SK-N-SH (cell line): ENCODE data around the gene TMEM266. TPM values are rescaled to one million over a fixed set of nuclear protein-coding genes. Genes with fewer than 3 reads are reported as not detected.

ENCODE experiments used
- CTCF ChIA-PET: fragments of 300-600, 350-600 bp; formaldehyde crosslinking; extraction: SDS; loops from one replicate; lab custom pipeline; 2021; lab: Yijun Ruan, JAX
- POLR2A ChIA-PET: fragments of 350-600 bp; sonication (Branson Sonifier 250); formaldehyde crosslinking; extraction: SDS; loops from one replicate; lab custom pipeline; 2020; ENCODE audit warnings: antibody characterized with exemption, inconsistent platforms; lab: Yijun Ruan, JAX
- DNase-seq: peaks from one replicate; pipeline ENCODE4 v3.0.0; 2012
- H2AFZ ChIP-seq: fragments of 200-600 bp; sonication (generic); 2 replicates; pipeline ENCODE4 v1.8.1; 2016; ENCODE audit warnings: antibody characterized with exemption, mild to moderate bottlenecking, low read depth
- H3F3A ChIP-seq: fragments of 200-600 bp; sonication (generic); replicated peaks from 2 replicates; pipeline ENCODE3; 2016; ENCODE audit warnings: antibody characterized with exemption, mild to moderate bottlenecking; ENCODE audit not compliant: insufficient read depth
- H3K27ac ChIP-seq, 2 experiments: fragments of 200-500 bp in 1 of 2; fragments of 200-600 bp in 1 of 2; sonication (Bioruptor generic) in 1 of 2; sonication (generic), shearing (Covaris generic) in 1 of 2; 2 replicates each; pipeline versions ENCODE4 v1.5.1 to v1.6.1; 2014 to 2016; ENCODE audit warnings: low read depth in 2 of 2, inconsistent platforms in 1 of 2, low read length in 1 of 2, mild to moderate bottlenecking in 1 of 2, mixed read lengths in 1 of 2
- H3K27me3 ChIP-seq: fragments of 200-600 bp; sonication (generic), shearing (Covaris generic); 2 replicates; pipeline ENCODE4 v1.6.1; 2016; ENCODE audit warnings: mixed run types; ENCODE audit not compliant: insufficient read depth
- H3K36me3 ChIP-seq, 2 experiments: fragments of 200-500 bp in 1 of 2; fragments of 200-600 bp in 1 of 2; sonication (Bioruptor generic) in 1 of 2; sonication (generic) in 1 of 2; replicated peaks in 1 of 2; 2 replicates each; pipeline versions ENCODE3 to v1.5.1; 2014 to 2016; ENCODE audit warnings: low read length in 1 of 2, mild to moderate bottlenecking in 1 of 2; ENCODE audit not compliant: insufficient read depth in 2 of 2, control insufficient read depth in 1 of 2
- H3K4me1 ChIP-seq, 2 experiments: fragments of 200-500 bp in 1 of 2; fragments of 200-600 bp in 1 of 2; sonication (Bioruptor generic) in 1 of 2; sonication (generic), shearing (Covaris generic) in 1 of 2; 2 replicates each; pipeline versions ENCODE4 v1.5.1 to v1.6.1; 2014 to 2016; ENCODE audit warnings: low read depth in 1 of 2, low read length in 1 of 2, mixed run types in 1 of 2; ENCODE audit not compliant: insufficient read depth in 2 of 2, control insufficient read depth in 1 of 2
- H3K4me2 ChIP-seq: fragments of 200-600 bp; sonication (generic), shearing (Covaris generic); 2 replicates; pipeline ENCODE4 v1.6.1; 2017; ENCODE audit warnings: mixed run types
- H3K4me3 ChIP-seq, 2 experiments: fragments of 200-500 bp in 1 of 2; fragments of 200-600 bp in 1 of 2; sonication (Bioruptor generic) in 1 of 2; sonication (generic), shearing (Covaris generic) in 1 of 2; 2 replicates each; pipeline versions ENCODE4 v1.5.1 to v1.8.1; 2014 to 2016; ENCODE audit warnings: low read depth in 2 of 2, inconsistent platforms in 1 of 2, low read length in 1 of 2, mild to moderate bottlenecking in 1 of 2, mixed read lengths in 1 of 2, moderate library complexity in 1 of 2
- H3K79me2 ChIP-seq: fragments of 200-600 bp; sonication (generic); 2 replicates; pipeline ENCODE4 v1.8.1; 2017; ENCODE audit warnings: mild to moderate bottlenecking; ENCODE audit not compliant: insufficient read depth
- H3K9ac ChIP-seq: fragments of 200-600 bp; sonication (generic); 2 replicates; pipeline ENCODE4 v1.6.1; 2017; ENCODE audit warnings: mixed run types
- H3K9me2 ChIP-seq: fragments of 200-600 bp; sonication (generic); 2 replicates; pipeline ENCODE4 v1.6.1; 2017; ENCODE audit warnings: mixed run types
- H3K9me3 ChIP-seq: fragments of 200-600 bp; sonication (generic); 2 replicates; pipeline ENCODE4 v1.6.1; 2017; ENCODE audit warnings: mixed run types, mild to moderate bottlenecking, moderate library complexity
- H4K20me1 ChIP-seq: fragments of 200-600 bp; sonication (generic); 2 replicates; pipeline ENCODE4 v1.6.1; 2017; ENCODE audit warnings: mild to moderate bottlenecking, mixed run types; ENCODE audit not compliant: insufficient read depth
- EZH2phosphoT487 ChIP-seq: fragments of 200-600 bp; sonication (generic); IDR thresholded peaks from 2 replicates; pipeline ENCODE4 v1.6.1; 2017; ENCODE audit warnings: low read depth, mixed run types, mild to moderate bottlenecking, antibody characterized with exemption, moderate library complexity, borderline replicate concordance
- FOXM1 ChIP-seq: IDR thresholded peaks from 2 replicates; pipeline ENCODE4 v1.4.0; 2012; ENCODE audit warnings: low read depth, mild to moderate bottlenecking
- GABPA ChIP-seq: IDR thresholded peaks from 2 replicates; pipeline ENCODE4 v1.4.0; 2012; ENCODE audit warnings: low read depth, mild to moderate bottlenecking
- IRF3 ChIP-seq: fragments of 150-350 bp; IDR thresholded peaks from 2 replicates; pipeline ENCODE4 v1.6.1; 2016; ENCODE audit warnings: mild to moderate bottlenecking, low read depth, low read length
- REST ChIP-seq: IDR thresholded peaks from 2 replicates; pipeline ENCODE4 v1.6.1; 2012; ENCODE audit warnings: mild to moderate bottlenecking, low read depth, low read length, moderate library complexity
- RXRA ChIP-seq: IDR thresholded peaks from 2 replicates; pipeline ENCODE4 v1.4.0; 2012; ENCODE audit warnings: low read depth, mild to moderate bottlenecking, borderline replicate concordance
- SIN3A ChIP-seq: IDR thresholded peaks from 2 replicates; pipeline ENCODE4 v1.6.1; 2012; ENCODE audit warnings: low read depth, mild to moderate bottlenecking, low read length, moderate library complexity, borderline replicate concordance
- SMC3 ChIP-seq: IDR thresholded peaks from 2 replicates; pipeline ENCODE4 v1.6.1; 2012; ENCODE audit warnings: low read depth, low read length, improper control_type of control experiment
- TCF12 ChIP-seq: IDR thresholded peaks from 2 replicates; pipeline ENCODE4 v1.4.0; 2012
- ZBTB33 ChIP-seq: IDR thresholded peaks from 2 replicates; pipeline ENCODE4 v1.4.0; 2012; ENCODE audit warnings: low read depth, borderline replicate concordance
- WGBS: methylation state at CpG from one replicate; pipeline ENCODE4 v1.1.6; 2017; ENCODE audit warnings: low lambda C conversion rate; 5-methylcytosine and 5-hydroxymethylcytosine counted together
- polyA plus RNA-seq, 3 experiments: library from polyadenylated mRNA; depleted of rRNA; stranded (reverse); fragments of >200 nt; gene quantifications; 2 replicates each; pipeline ENCODE4 v1.2.3, GENCODE V29; 2012

TMEM266 gene
- polyA plus RNA-seq, 1 of the 3 experiments (the other 2 are of a cell fraction) = 0.07 TPM

GRCh38 chr15:76033438-76033837, 26.3 kb upstream of the TMEM266 start:
- Histone ChIP-seq H3K9ac (no peak overlapping the region), H3K9me2 (no peaks in the 10 kb centered on the region), H3K36me3 (no peaks in the 10 kb centered on the region), H3K4me3 (no peak overlapping the region), H3F3A (no peaks in the 10 kb centered on the region), H3K27ac (no peak overlapping the region), H3K27me3 (no peaks in the 10 kb centered on the region; the same call in 1 of the 2 replicates), H3K4me2 (no peak overlapping the region), H3K4me1 (no peaks in the 10 kb centered on the region), H4K20me1 (no peaks in the 10 kb centered on the region), H3K79me2 (no peaks in the 10 kb centered on the region), H2AFZ (no peak overlapping the region), H3K9me3 (no peaks in the 10 kb centered on the region)
- ChIA-PET POLR2A (no interaction called here), CTCF (interaction anchor here (1.2 to 2.3 kb wide), 3 partner anchors 10 to 115 kb away, joined by 4 to 8 read pairs (median 4); partner anchors contain the start of gene TMEM266)
- DNase-seq = no peak
- no peak for TF ChIP-seq IRF3
- no peak for TF ChIP-seq FOXM1
- TF ChIP-seq GABPA = no peak
- no peak for TF ChIP-seq ZBTB33
- TF ChIP-seq SMC3 = no peak
- no peak for TF ChIP-seq TCF12
- TF ChIP-seq EZH2phosphoT487 = no peak
- 43% methylated on average over 1 of the region's 1 CpG for WGBS

- no peaks in the 10 kb centered on the region for H3K9me3 ChIP-seq
- no peaks in the 10 kb centered on the region for H3K9me2 ChIP-seq
- no peak overlapping the region for H3K4me2 ChIP-seq
- no peak for TF ChIP-seq REST
- no peak for TF ChIP-seq SIN3A
- TF ChIP-seq RXRA = no peak
- TF ChIP-seq, all 33 proteins: peak for 0
- Histone ChIP-seq H3K27me3 (no peaks in the 10 kb centered on the region; the same call in 1 of the 2 replicates), H3K9ac (no peak overlapping the region), H3K4me3 (no peak overlapping the region), H3K36me3 (no peaks in the 10 kb centered on the region), H4K20me1 (no peaks in the 10 kb centered on the region), H3K4me1 (no peaks in the 10 kb centered on the region), H3K27ac (no peak overlapping the region), H2AFZ (no peak overlapping the region), H3F3A (no peaks in the 10 kb centered on the region), H3K79me2 (no peaks in the 10 kb centered on the region)
- DNase-seq = no peak
- 49% methylated on average over 2 of the region's 2 CpGs for WGBS
- ChIA-PET POLR2A (no interaction called here), CTCF (interaction anchor here (0.7 to 2.3 kb wide), 4 partner anchors 11 to 115 kb away, joined by 4 to 8 read pairs (median 4); partner anchors contain the start of gene TMEM266)
These were observed 25.7 kb upstream of the TMEM266 start for GRCh38 chr15:76034111-76034510.
